Esophagus muscularis mucosa (tissue), 4 donors: Measurements from ENCODE around the gene KNTC1. TPM values are rescaled to one million over a fixed set of nuclear protein-coding genes. Genes with fewer than 3 reads are reported as not detected.

Experiments
- DNase-seq: peaks from one replicate; pipeline ENCODE4 v3.0.0-alpha.2; 2017; ENCODE audit errors: extremely low spot score
- H3K27ac ChIP-seq, 4 donors: fragments of 200-600 bp; sonication (generic); replicated peaks in 1 of 4; 1 replicate in 3 of 4; 2 replicates in 1 of 4; pipeline ENCODE4 v1.5.1; 2016 to 2019; ENCODE audit warnings: mild to moderate bottlenecking in 1 of 4
- H3K27me3 ChIP-seq, 4 donors: fragments of 200-600 bp; sonication (generic); one replicate each; pipeline versions ENCODE4 v1.5.1 to v1.6.0; 2016 to 2019
- H3K36me3 ChIP-seq, 4 donors: fragments of 200-600 bp; sonication (generic); one replicate each; pipeline ENCODE4 v1.5.1; 2016 to 2019
- H3K4me1 ChIP-seq, 4 donors: fragments of 200-600 bp; sonication (generic); one replicate each; pipeline ENCODE4 v1.5.1; 2016 to 2019
- H3K4me3 ChIP-seq, 4 donors: fragments of 200-600 bp; sonication (generic); 1 replicate in 2 of 4; 2 replicates in 2 of 4; pipeline ENCODE4 v1.5.1; 2016 to 2019; ENCODE audit warnings: mild to moderate bottlenecking in 4 of 4, moderate library complexity in 1 of 4
- H3K9me3 ChIP-seq, 4 donors: fragments of 200-600 bp; sonication (generic); 1 replicate in 3 of 4; 2 replicates in 1 of 4; pipeline ENCODE4 v1.5.1; 2016 to 2019
- CTCF ChIP-seq, 3 experiments: fragments of 200-600 bp in 2 of 3; fragments of 450-650 bp in 1 of 3; sonication (generic) in 2 of 3; IDR thresholded peaks; one replicate each; pipeline ENCODE4 v1.5.1; 2017 to 2019; ENCODE audit warnings: antibody characterized with exemption in 3 of 3, mild to moderate bottlenecking in 2 of 3, moderate library complexity in 1 of 3
- EP300 ChIP-seq: sonication (generic); formaldehyde crosslinking; IDR thresholded peaks from one replicate; pipeline ENCODE4 v1.6.1; 2017; ENCODE audit warnings: antibody characterized with exemption
- POLR2A ChIP-seq: fragments of 450-650 bp; IDR thresholded peaks from one replicate; pipeline ENCODE4 v1.6.1; 2017; ENCODE audit warnings: antibody characterized with exemption, moderate library complexity, mild to moderate bottlenecking, low read depth
- POLR2AphosphoS5 ChIP-seq, 2 donors: sonication (generic); formaldehyde crosslinking; IDR thresholded peaks; one replicate each; pipeline ENCODE4 v1.6.1; 2017; ENCODE audit warnings: antibody characterized with exemption in 2 of 2
- WGBS: methylation state at CpG from one replicate; pipeline ENCODE4 v1.1.5; 2018; 5-methylcytosine and 5-hydroxymethylcytosine counted together
- intact Hi-C: fragments of 100-400 bp; cut with DNase I; formaldehyde crosslinking; loops from one replicate; pipeline ENCODE4 v1.15.1; 2023
- total RNA-seq, 4 donors: library from RNA; depleted of rRNA; stranded (reverse); fragments of >200 nt; gene quantifications; one replicate each; pipeline versions ENCODE4 v1.1.0 to v1.2.1, GENCODE V29; 2016

KNTC1 gene
- total RNA-seq, 4 donors from 2014 or later = 4.3 to 11.2 (median 6.3) TPM

GRCh38 chr12:122610911-122611310 is 83.9 kb downstream of the KNTC1 start:
- intact Hi-C loops = no loop called here
- Histone ChIP-seq H3K4me3 (no peak overlapping the region), H3K27me3 (no peaks in the 10 kb centered on the region), H3K4me1 (peaks cover 0 to 34% (median 30%) of the 10 kb centered on the region in 4 donors), H3K36me3 (peaks cover 0 to 14% (median 3%) of the 10 kb centered on the region in 4 donors), H3K27ac (no peak overlapping the region), H3K9me3 (no peaks in the 10 kb centered on the region)
- WGBS = 91% methylated on average over 2 of the region's 2 CpGs
- no peak for TF ChIP-seq POLR2A
- TF ChIP-seq POLR2AphosphoS5 (IDR thresholded peaks at IDR 0.05) = no peak
- TF ChIP-seq CTCF (IDR thresholded peaks at IDR 0.05) = no peak
- TF ChIP-seq EP300 = no peak
- DNase-seq = no peak

GRCh38 chr12:122614839-122615238 is 87.8 kb downstream of the KNTC1 start:
- DNase-seq = no peak
- Histone ChIP-seq H3K27me3 (no peaks in the 10 kb centered on the region), H3K36me3 (peaks cover 0 to 27% (median 3%) of the 10 kb centered on the region in 4 donors), H3K4me1 (peaks cover 0 to 34% (median 30%) of the 10 kb centered on the region in 4 donors), H3K4me3 (no peak overlapping the region), H3K27ac (peak overlapping the region; percentile 70 to 74 (median 71)), H3K9me3 (no peaks in the 10 kb centered on the region)
- intact Hi-C loops = no loop called here
- no peak for TF ChIP-seq EP300
- no peak for TF ChIP-seq POLR2AphosphoS5 (IDR thresholded peaks at IDR 0.05)
- no peak for TF ChIP-seq CTCF (IDR thresholded peaks at IDR 0.05)
- TF ChIP-seq POLR2A = no peak
- WGBS = 60% methylated on average over 1 of the region's 1 CpG

GRCh38 chr12:122615780-122616179 is 88.7 kb downstream of the KNTC1 start:
- Histone ChIP-seq H3K36me3 (peaks cover 0 to 24% (median 9%) of the 10 kb centered on the region in 4 donors), H3K9me3 (no peaks in the 10 kb centered on the region), H3K4me3 (no peak overlapping the region), H3K4me1 (peaks cover 0 to 34% (median 30%) of the 10 kb centered on the region in 4 donors), H3K27ac (peak overlapping the region in 3 of 4 donors; percentile 70 to 74 (median 72)), H3K27me3 (no peaks in the 10 kb centered on the region)
- intact Hi-C loops = no loop called here
- TF ChIP-seq CTCF (IDR thresholded peaks at IDR 0.05) = no peak
- TF ChIP-seq EP300 = no peak
- no peak for TF ChIP-seq POLR2A
- DNase-seq = no peak
- WGBS = 68% methylated on average over 4 of the region's 4 CpGs

- intact Hi-C loops = loop anchor here (10.0 kb wide), 1 partner anchor 119 kb away; the partner anchor contains the start of gene DENR
- peaks cover 0 to 6% (median 0%) of the 10 kb centered on the region in 4 donors for H3K36me3 ChIP-seq
- TF ChIP-seq CTCF (IDR thresholded peaks at IDR 0.05) = no peak
- TF ChIP-seq EP300 = no peak
- TF ChIP-seq POLR2AphosphoS5 (IDR thresholded peaks at IDR 0.05) = no peak
- TF ChIP-seq POLR2A = no peak
- H3K4me1 ChIP-seq = no peaks in the 10 kb centered on the region
- no peaks in the 10 kb centered on the region for H3K27me3 ChIP-seq
- H3K9me3 ChIP-seq = no peaks in the 10 kb centered on the region
- H3K4me3 ChIP-seq = no peak overlapping the region
- WGBS = 85% methylated on average over 5 of the region's 5 CpGs
- no peak overlapping the region for H3K27ac ChIP-seq
- DNase-seq = no peak
Measured at GRCh38 chr12:122635471-122635870, 108.4 kb downstream of the KNTC1 start.

- intact Hi-C loops = no loop called here
- H3K4me1 ChIP-seq = no peaks in the 10 kb centered on the region
Measured at GRCh38 chr12:122643207-122643805, 116.3 kb downstream of the KNTC1 start.

More at GRCh38 chr12:122643207-122643805, 116.3 kb downstream of the KNTC1 start:
- 82% methylated on average over 7 of the region's 7 CpGs for WGBS
- no peak overlapping the region for H3K27ac ChIP-seq
- H3K9me3 ChIP-seq = no peaks in the 10 kb centered on the region
- no peak overlapping the region for H3K4me3 ChIP-seq
- no peak for DNase-seq
- TF ChIP-seq POLR2AphosphoS5 (IDR thresholded peaks at IDR 0.05) = no peak
- H3K36me3 ChIP-seq = no peaks in the 10 kb centered on the region
- no peaks in the 10 kb centered on the region for H3K27me3 ChIP-seq
